IPS-18a (cell line): Measurements from ENCODE around the gene CELA1.

Source experiments
- H3K27ac ChIP-seq: one replicate; pipeline ENCODE4 v1.5.1; 2013; ENCODE audit warnings: low read length
- H3K27me3 ChIP-seq: one replicate; pipeline ENCODE4 v1.6.1; 2013; ENCODE audit warnings: mild to moderate bottlenecking, low read length; ENCODE audit not compliant: control insufficient read depth, insufficient read depth
- H3K36me3 ChIP-seq: one replicate; pipeline ENCODE4 v1.6.1; 2013; ENCODE audit warnings: low read depth, low read length; ENCODE audit not compliant: control insufficient read depth
- H3K4me1 ChIP-seq: one replicate; pipeline ENCODE4 v1.6.1; 2013; ENCODE audit warnings: low read depth, low read length; ENCODE audit not compliant: control insufficient read depth
- H3K4me3 ChIP-seq: one replicate; pipeline ENCODE4 v1.5.1; 2013; ENCODE audit warnings: low read length
- H3K9ac ChIP-seq: one replicate; pipeline ENCODE4 v1.6.1; 2013; ENCODE audit warnings: mild to moderate bottlenecking, low read length, moderate library complexity
- H3K9me3 ChIP-seq: one replicate; pipeline ENCODE4 v1.6.1; 2013; ENCODE audit warnings: low read depth, low read length; ENCODE audit not compliant: control insufficient read depth

Gene CELA1

GRCh38 chr12:51388069-51388799, 41.8 kb upstream of the CELA1 start:
- peaks cover 23% of the 10 kb centered on the region for H3K4me1 ChIP-seq
- H3K36me3 ChIP-seq = no peaks in the 10 kb centered on the region
- peaks cover 4% of the 10 kb centered on the region for H3K27me3 ChIP-seq
- H3K4me3 ChIP-seq = peak overlapping the region; percentile 16
- no peak overlapping the region for H3K9ac ChIP-seq
- H3K27ac ChIP-seq = peak overlapping the region; percentile 11
- H3K9me3 ChIP-seq = no peaks in the 10 kb centered on the region

DNA sequence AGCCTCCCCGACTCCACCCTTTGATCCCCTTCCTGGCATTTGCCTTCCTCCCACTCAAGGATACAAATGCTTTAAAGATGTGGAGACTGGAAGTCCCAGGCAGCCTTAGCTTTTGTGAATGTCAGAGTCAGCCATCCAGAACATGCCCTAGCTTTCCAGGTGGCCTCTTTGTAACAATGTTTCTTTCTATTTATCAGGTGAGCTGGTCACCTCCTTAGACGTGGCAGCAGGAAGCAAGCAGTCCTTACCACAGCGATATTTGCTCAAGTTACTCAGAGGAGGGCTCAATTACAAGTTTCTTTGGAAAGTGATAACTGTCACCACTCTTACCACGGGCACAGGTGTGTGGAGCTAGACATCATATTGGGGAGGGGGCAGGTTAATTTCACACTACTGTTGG, 39.9 kb upstream of the CELA1 start:
- Histone ChIP-seq H3K27me3 (no peaks in the 10 kb centered on the region), H3K9ac (no peak overlapping the region), H3K27ac (no peak overlapping the region), H3K9me3 (no peaks in the 10 kb centered on the region), H3K36me3 (no peaks in the 10 kb centered on the region), H3K4me1 (peaks cover 30% of the 10 kb centered on the region), H3K4me3 (no peak overlapping the region)

DNA sequence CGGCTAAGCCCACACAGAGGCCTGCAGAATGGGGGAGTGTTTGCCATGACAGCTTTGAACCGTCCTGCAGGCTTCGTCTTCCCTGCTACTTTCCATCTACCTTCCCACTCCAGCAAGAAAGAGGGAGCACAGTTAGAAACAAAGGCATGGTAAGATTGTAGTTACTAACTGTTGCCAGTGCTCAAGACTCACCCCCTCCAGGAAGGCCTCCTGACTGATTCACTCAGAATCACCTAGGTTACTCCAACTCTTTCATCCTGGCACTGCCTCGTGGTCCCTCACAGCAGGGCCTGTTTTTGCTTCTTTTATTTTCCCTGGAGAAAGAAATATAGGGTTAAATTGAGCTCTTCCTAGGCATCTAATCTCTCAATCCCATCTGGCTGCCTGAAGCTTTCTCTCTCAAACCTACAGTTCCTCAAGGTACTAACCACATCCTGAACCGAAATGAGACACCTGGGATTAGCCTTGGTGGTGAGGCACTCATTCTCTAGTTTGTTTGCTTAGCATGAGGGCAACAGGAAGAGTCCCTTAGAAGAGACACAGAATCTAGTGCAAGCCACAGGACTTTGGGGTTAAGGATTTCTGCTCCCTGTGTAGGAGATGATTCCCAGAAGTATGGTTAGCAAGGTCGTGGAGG, 36.9 kb upstream of the CELA1 start:
- no peak overlapping the region for H3K4me3 ChIP-seq
- no peaks in the 10 kb centered on the region for H3K9me3 ChIP-seq
- no peaks in the 10 kb centered on the region for H3K27me3 ChIP-seq
- H3K36me3 ChIP-seq = no peaks in the 10 kb centered on the region
- H3K4me1 ChIP-seq = peaks cover 27% of the 10 kb centered on the region
- H3K9ac ChIP-seq = no peak overlapping the region
- H3K27ac ChIP-seq = no peak overlapping the region

DNA sequence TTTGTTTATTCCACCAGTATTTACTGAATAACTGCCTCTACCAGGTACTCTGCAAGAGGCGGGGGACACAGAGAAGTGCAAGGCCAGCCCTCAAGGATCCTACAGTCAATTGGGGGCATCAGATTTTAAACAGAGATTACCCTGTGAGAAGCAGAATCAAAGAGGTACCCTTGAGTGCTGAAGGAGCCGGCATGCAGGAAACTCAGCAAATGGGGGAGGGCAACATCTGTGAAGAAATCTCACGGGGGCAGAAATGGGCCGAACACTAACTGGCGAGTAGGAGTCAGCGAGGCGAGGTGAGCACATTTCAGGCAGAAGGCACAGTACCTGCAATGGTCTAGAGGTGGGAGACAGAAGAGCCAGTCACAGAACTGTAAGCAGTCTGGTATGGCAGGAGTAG, 35.7 kb upstream of the CELA1 start:
- Histone ChIP-seq H3K9me3 (no peaks in the 10 kb centered on the region), H3K4me3 (no peak overlapping the region), H3K9ac (no peak overlapping the region), H3K27me3 (no peaks in the 10 kb centered on the region), H3K36me3 (no peaks in the 10 kb centered on the region), H3K4me1 (peaks cover 16% of the 10 kb centered on the region), H3K27ac (no peak overlapping the region)

- no peak overlapping the region for H3K27ac ChIP-seq
- peaks cover 6% of the 10 kb centered on the region for H3K36me3 ChIP-seq
- H3K4me3 ChIP-seq = no peak overlapping the region
- H3K9me3 ChIP-seq = no peaks in the 10 kb centered on the region
- H3K9ac ChIP-seq = no peak overlapping the region
- no peaks in the 10 kb centered on the region for H3K27me3 ChIP-seq
- H3K4me1 ChIP-seq = peaks cover 16% of the 10 kb centered on the region
These were observed 35.0 kb upstream of the CELA1 start for GRCh38 chr12:51381226-51382079.

DNA sequence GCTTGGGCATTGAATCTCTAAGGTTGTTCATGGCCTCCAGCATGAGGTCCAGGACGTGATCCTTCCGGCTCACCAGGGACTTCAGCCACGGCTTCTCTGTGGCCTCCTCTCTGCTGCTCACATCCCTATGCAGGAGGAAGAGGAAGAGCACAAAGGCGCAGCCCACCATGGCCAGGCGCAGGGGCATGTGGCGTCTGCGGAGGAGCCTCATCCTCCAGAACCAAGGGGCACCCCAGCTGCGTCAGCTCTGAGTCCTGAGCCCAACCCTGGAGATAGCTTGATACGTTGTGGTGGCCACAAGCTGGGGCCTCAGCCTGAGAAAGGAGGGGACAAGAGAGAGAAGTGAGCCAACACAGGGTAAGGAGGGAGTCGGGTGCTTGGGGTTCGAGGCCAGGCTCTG, 33.1 kb upstream of the CELA1 start:
- peaks cover 6% of the 10 kb centered on the region for H3K36me3 ChIP-seq
- no peaks in the 10 kb centered on the region for H3K9me3 ChIP-seq

DNA sequence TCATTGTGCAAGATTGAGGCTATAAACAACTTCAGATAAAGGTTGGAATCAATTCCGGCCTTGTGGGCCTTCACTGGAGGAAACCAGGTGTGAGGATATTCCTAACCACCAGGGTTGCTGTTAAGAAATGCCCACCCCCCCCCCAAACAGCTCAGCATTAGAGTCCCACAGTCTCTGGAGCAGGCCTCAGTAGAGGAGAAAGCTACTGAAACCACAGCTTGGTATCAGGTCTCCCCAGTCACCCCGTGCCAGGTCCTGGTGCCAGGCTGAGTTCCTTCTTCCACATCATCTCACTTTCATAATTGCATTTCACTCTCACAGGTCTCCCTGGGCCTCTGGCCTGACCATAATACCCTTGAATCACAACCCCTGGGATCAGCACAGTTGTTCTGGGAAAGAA, 32.3 kb upstream of the CELA1 start:
- Histone ChIP-seq H3K27me3 (no peaks in the 10 kb centered on the region), H3K9me3 (no peaks in the 10 kb centered on the region), H3K9ac (no peak overlapping the region), H3K36me3 (peaks cover 6% of the 10 kb centered on the region), H3K27ac (no peak overlapping the region), H3K4me3 (no peak overlapping the region), H3K4me1 (peaks cover 12% of the 10 kb centered on the region)

More for the DNA sequence above, 33.1 kb upstream of the CELA1 start:
- Histone ChIP-seq H3K4me3 (no peak overlapping the region), H3K4me1 (peaks cover 16% of the 10 kb centered on the region), H3K27ac (no peak overlapping the region), H3K9ac (no peak overlapping the region), H3K27me3 (no peaks in the 10 kb centered on the region)

DNA sequence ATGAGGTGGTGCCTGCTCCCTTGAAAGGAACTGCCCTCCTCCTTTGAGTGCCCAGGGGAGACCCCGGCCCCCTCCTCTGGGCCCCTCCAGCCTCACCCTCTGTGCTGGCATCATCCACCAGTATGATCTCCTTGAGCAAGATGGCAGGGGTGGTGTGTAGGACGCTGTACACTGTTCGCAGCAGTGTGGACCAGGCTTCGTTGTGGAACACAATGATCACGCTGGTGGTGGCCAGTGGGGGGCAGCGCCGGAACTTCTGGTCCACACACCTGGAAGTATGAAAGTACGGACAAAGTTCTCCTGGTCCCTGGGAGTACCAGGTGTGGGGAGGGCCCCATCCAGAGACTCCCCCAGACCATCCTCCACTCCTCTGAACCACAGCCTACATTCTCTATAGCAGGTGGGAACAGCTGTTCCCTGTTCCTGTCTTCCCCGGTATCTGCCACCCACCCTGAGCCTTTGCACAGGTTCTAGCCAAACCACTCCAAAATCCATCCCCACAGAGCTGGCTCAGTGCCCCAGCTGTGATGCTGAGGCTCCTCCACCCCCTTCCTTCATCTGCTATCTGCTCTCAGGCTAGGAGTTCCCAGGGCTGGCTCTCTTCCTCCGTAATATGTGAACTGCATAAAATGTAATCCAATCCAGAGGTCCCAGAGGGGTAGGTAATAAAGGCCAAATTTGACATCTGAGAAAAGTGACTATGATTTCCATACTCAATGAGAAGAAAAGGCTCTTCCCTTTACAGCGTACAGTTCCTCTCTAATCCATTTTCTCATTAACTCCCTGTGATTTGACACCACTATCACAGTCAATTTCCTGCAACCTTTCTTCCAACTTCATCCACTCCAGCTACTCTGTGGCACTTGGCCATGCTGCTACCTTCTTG, 30.9 kb upstream of the CELA1 start:
- peaks cover 6% of the 10 kb centered on the region for H3K36me3 ChIP-seq
- H3K27ac ChIP-seq = no peak overlapping the region
- no peak overlapping the region for H3K9ac ChIP-seq
- H3K27me3 ChIP-seq = no peaks in the 10 kb centered on the region
- H3K4me3 ChIP-seq = no peak overlapping the region
- peaks cover 6% of the 10 kb centered on the region for H3K4me1 ChIP-seq
- H3K9me3 ChIP-seq = no peaks in the 10 kb centered on the region

DNA sequence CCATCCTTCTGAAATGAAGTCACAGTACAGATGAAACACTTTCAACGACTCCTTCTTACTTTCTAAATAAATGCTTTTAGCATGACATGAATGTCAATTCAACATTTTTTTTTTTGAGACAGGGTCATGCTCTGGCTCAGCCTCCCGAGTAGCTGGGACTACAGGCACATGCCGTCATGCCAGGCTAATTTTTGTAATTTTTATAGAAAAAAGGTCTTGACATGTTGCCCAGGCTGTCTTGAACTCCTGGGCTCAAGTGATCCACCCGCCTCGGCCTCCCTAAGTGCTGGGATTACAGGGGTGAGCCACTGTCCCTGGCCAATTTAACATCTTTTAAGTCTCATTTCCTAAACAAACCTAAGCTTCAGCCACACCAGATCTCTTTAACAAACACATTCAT, 28.4 kb upstream of the CELA1 start:
- H3K27me3 ChIP-seq = no peaks in the 10 kb centered on the region
- no peaks in the 10 kb centered on the region for H3K9me3 ChIP-seq
- H3K4me3 ChIP-seq = no peak overlapping the region
- H3K9ac ChIP-seq = no peak overlapping the region
- peaks cover 6% of the 10 kb centered on the region for H3K36me3 ChIP-seq
- H3K27ac ChIP-seq = no peak overlapping the region
- H3K4me1 ChIP-seq = peaks cover 12% of the 10 kb centered on the region

DNA sequence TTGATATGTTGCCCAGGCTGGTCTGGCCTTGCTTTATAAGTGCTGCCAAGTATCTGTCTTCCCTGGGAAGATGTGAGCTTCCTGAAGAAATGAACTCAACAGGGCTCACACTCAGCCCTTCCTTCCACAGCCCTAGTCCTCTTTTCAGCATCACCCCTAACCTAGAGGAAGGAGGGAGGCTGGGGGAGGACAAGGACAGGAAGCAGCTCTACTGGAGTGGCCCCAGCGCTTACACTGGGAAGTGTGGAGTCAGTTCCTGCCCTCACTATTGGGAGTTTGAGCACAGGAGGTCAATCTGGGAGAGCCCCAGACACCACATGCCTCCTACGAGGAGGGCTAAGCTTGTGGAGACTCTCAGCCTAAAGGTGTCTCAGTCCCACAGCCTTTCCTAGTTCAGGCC, 27.9 kb upstream of the CELA1 start:
- Histone ChIP-seq H3K4me3 (no peak overlapping the region), H3K9me3 (no peaks in the 10 kb centered on the region), H3K27ac (no peak overlapping the region), H3K9ac (no peak overlapping the region), H3K36me3 (peaks cover 6% of the 10 kb centered on the region), H3K4me1 (peaks cover 13% of the 10 kb centered on the region), H3K27me3 (no peaks in the 10 kb centered on the region)

GRCh38 chr12:51373187-51373586, 26.7 kb upstream of the CELA1 start:
- Histone ChIP-seq H3K9me3 (no peaks in the 10 kb centered on the region), H3K9ac (no peak overlapping the region), H3K36me3 (peaks cover 6% of the 10 kb centered on the region), H3K27me3 (no peaks in the 10 kb centered on the region), H3K4me3 (no peak overlapping the region), H3K27ac (no peak overlapping the region), H3K4me1 (peaks cover 25% of the 10 kb centered on the region)
